Measurements from ENCODE around the gene COL25A1.

- TF ChIP-seq CTCF (IDR thresholded peaks at IDR 0.05): no peak
- no peak for TF ChIP-seq POLR2A (IDR thresholded peaks at IDR 0.05)
These were observed 262.0 kb downstream of the COL25A1 start for GRCh38 chr4:109040441-109040840.
